ENCODE results near the gene PGS1. TPM values are rescaled to one million over a fixed set of nuclear protein-coding genes. Genes with fewer than 3 reads are reported as not detected.

PGS1 gene
- total and polyA plus RNA-seq, 2 of the 8 experiments (the other 6 are each of a cell fraction or from before 2014, with no cell fraction given) = 46.7 to 60.0 TPM

DNA sequence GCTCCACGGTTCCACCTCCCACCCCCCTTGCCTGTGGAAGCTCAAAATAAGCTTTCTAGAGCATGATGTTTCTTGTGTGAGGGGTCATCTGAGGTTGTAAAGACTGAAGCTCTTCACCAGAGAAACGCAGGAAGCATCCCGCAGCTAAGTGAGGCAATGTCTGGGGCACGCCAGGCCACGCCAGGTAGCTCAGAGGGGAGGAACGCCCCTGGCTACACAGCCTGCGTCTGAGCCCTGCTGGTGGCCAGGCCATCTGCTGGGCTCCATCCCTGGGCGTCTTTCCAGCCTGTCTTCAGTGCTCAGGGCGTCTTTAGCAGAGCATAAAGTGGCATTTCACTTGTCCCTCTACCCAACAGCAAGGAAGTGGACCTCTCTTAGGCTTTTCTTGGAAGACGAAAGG lies 33.8 kb upstream of the PGS1 start (continued):
- TF ChIP-seq CHD7 (IDR thresholded peaks at IDR 0.05; ENCODE audit: insufficient replicate concordance, low read length) = no peak
